Activated CD4-positive, alpha-beta T cell treated with anti-CD3 and anti-CD28 coated beads, Interleukin-2, amount 10 ng/mL, durations not matched to agents 7 days and 5 days (primary cell): ENCODE measurements around the gene COL15A1. TPM values are rescaled to one million over a fixed set of nuclear protein-coding genes. Genes with fewer than 3 reads are reported as not detected.

Source experiments
- CTCF ChIA-PET: fragments of 350-600 bp; sonication (Branson Sonifier 250); formaldehyde crosslinking; loops from one replicate; lab custom pipeline; 2021; ENCODE audit warnings: antibody characterized with exemption; lab: Charles Lee
- POLR2A ChIA-PET: fragments of 350-600 bp; sonication (Branson Sonifier 250); formaldehyde crosslinking; loops from one replicate; lab custom pipeline; 2021; ENCODE audit warnings: antibody characterized with exemption; lab: Charles Lee
- DNase-seq: peaks from one replicate; pipeline ENCODE4 v3.0.0-alpha.2; 2020
- H3K27ac Mint-ChIP-seq: one replicate; pipeline ENCODE4 v1.8.0; 2021; ENCODE audit warnings: mild to moderate bottlenecking, moderate library complexity, mixed read lengths
- H3K27me3 Mint-ChIP-seq: one replicate; pipeline ENCODE4 v1.8.0; 2021; ENCODE audit warnings: mixed read lengths
- H3K36me3 Mint-ChIP-seq: one replicate; pipeline ENCODE4 v1.8.0; 2021; ENCODE audit warnings: low read depth, mixed read lengths
- H3K4me1 Mint-ChIP-seq: one replicate; pipeline ENCODE4 v1.8.0; 2021; ENCODE audit warnings: mixed read lengths
- H3K4me3 Mint-ChIP-seq: one replicate; pipeline ENCODE4 v1.8.0; 2021; ENCODE audit warnings: mild to moderate bottlenecking, moderate library complexity, mixed read lengths
- H3K9me3 Mint-ChIP-seq: one replicate; pipeline ENCODE4 v1.8.0; 2021; ENCODE audit warnings: mixed read lengths
- total RNA-seq, 2 experiments: library from RNA; stranded (reverse); gene quantifications; one replicate each; pipeline ENCODE4 v1.2.3, GENCODE V29; 2021

The COL15A1 gene
- total RNA-seq, 2 experiments from 2014 or later = 0.07 to 0.12 TPM

GRCh38 chr9:99031319-99031718 is 87.6 kb downstream of the COL15A1 start:
- Mint-ChIP-seq H3K4me3 (no peak overlapping the region), H3K4me1 (peaks cover 53% of the 10 kb centered on the region), H3K36me3 (no peaks in the 10 kb centered on the region), H3K27me3 (peaks cover 2% of the 10 kb centered on the region), H3K9me3 (no peaks in the 10 kb centered on the region), H3K27ac (no peak overlapping the region)
- ChIA-PET POLR2A (no interaction called here), CTCF (interaction anchor here (1.5 kb wide), 1 partner anchor 19 kb away, joined by 4 read pairs; no protein-coding TSS in a partner anchor)
- no peak for DNase-seq

- Mint-ChIP-seq H3K27ac (no peak overlapping the region), H3K4me3 (no peak overlapping the region), H3K9me3 (no peaks in the 10 kb centered on the region), H3K27me3 (peaks cover 2% of the 10 kb centered on the region), H3K4me1 (peaks cover 46% of the 10 kb centered on the region), H3K36me3 (no peaks in the 10 kb centered on the region)
- CTCF ChIA-PET = no interaction called here
- POLR2A ChIA-PET = no interaction called here
- DNase-seq = no peak
Observed at GRCh38 chr9:99031994-99032393, 88.3 kb downstream of the COL15A1 start.

GRCh38 chr9:99034149-99034548 is 90.4 kb downstream of the COL15A1 start:
- Mint-ChIP-seq H3K4me1 (peaks cover 42% of the 10 kb centered on the region), H3K4me3 (no peak overlapping the region), H3K27ac (no peak overlapping the region), H3K27me3 (peaks cover 5% of the 10 kb centered on the region), H3K36me3 (no peaks in the 10 kb centered on the region), H3K9me3 (no peaks in the 10 kb centered on the region)
- ChIA-PET CTCF (interaction anchor here (0.8 to 1.1 kb wide), 3 partner anchors 14 to 36 kb away, joined by 3 to 7 read pairs (median 3); no protein-coding TSS in a partner anchor), POLR2A (no interaction called here)
- no peak for DNase-seq

- ChIA-PET CTCF (interaction anchor here (0.8 to 1.3 kb wide), 5 partner anchors 9 to 48 kb away, joined by 3 to 5 read pairs (median 4); no protein-coding TSS in a partner anchor), POLR2A (no interaction called here)
- no peaks in the 10 kb centered on the region for H3K9me3 Mint-ChIP-seq
- no peak overlapping the region for H3K27ac Mint-ChIP-seq
- DNase-seq = no peak
- peaks cover 5% of the 10 kb centered on the region for H3K27me3 Mint-ChIP-seq
- H3K36me3 Mint-ChIP-seq = no peaks in the 10 kb centered on the region
- H3K4me3 Mint-ChIP-seq = no peak overlapping the region
- H3K4me1 Mint-ChIP-seq = peaks cover 44% of the 10 kb centered on the region
Observed at GRCh38 chr9:99035313-99035712, 91.6 kb downstream of the COL15A1 start.

GRCh38 chr9:99037769-99038483 is 94.2 kb downstream of the COL15A1 start:
- Mint-ChIP-seq H3K4me3 (no peak overlapping the region), H3K27me3 (peaks cover 4% of the 10 kb centered on the region), H3K9me3 (no peaks in the 10 kb centered on the region), H3K27ac (no peak overlapping the region), H3K4me1 (peaks cover 46% of the 10 kb centered on the region), H3K36me3 (no peaks in the 10 kb centered on the region)
- CTCF ChIA-PET = interaction anchor here (0.5 to 1.9 kb wide), 7 partner anchors 10 to 1227 kb away, joined by 3 to 7 read pairs (median 3); partner anchors contain the start of gene TBC1D2
- POLR2A ChIA-PET = interaction anchor here (0.7 kb wide), 1 partner anchor 50 kb away, joined by 4 read pairs; no protein-coding TSS in a partner anchor
- DNase-seq = no peak

- CTCF ChIA-PET = interaction anchor here (0.8 to 1.9 kb wide), 7 partner anchors 10 to 1227 kb away, joined by 3 to 7 read pairs (median 5); partner anchors contain the start of gene TBC1D2
- peaks cover 3% of the 10 kb centered on the region for H3K27me3 Mint-ChIP-seq
- POLR2A ChIA-PET = interaction anchor here (0.7 kb wide), 1 partner anchor 49 kb away, joined by 4 read pairs; no protein-coding TSS in a partner anchor
- peaks cover 44% of the 10 kb centered on the region for H3K4me1 Mint-ChIP-seq
- H3K4me3 Mint-ChIP-seq = no peak overlapping the region
- H3K36me3 Mint-ChIP-seq = no peaks in the 10 kb centered on the region
- H3K9me3 Mint-ChIP-seq = no peaks in the 10 kb centered on the region
- DNase-seq = no peak
- H3K27ac Mint-ChIP-seq = no peak overlapping the region
Observed at GRCh38 chr9:99038484-99038820, 94.7 kb downstream of the COL15A1 start.

GRCh38 chr9:99039505-99040182 is 95.9 kb downstream of the COL15A1 start:
- H3K27ac Mint-ChIP-seq = peak overlapping the region; percentile 61

GRCh38 chr9:99040251-99040900 is 96.7 kb downstream of the COL15A1 start:
- H3K4me3 Mint-ChIP-seq = no peak overlapping the region
- H3K36me3 Mint-ChIP-seq = peaks cover 12% of the 10 kb centered on the region
- H3K9me3 Mint-ChIP-seq = peaks cover 12% of the 10 kb centered on the region
- DNase-seq = no peak
- CTCF ChIA-PET = interaction anchor here (0.9 to 1.2 kb wide), 5 partner anchors 10 to 25 kb away, joined by 3 to 4 read pairs (median 3); no protein-coding TSS in a partner anchor
- H3K4me1 Mint-ChIP-seq = peaks cover 31% of the 10 kb centered on the region
- no peak overlapping the region for H3K27ac Mint-ChIP-seq
- POLR2A ChIA-PET = no interaction called here
- peaks cover 5% of the 10 kb centered on the region for H3K27me3 Mint-ChIP-seq

More at GRCh38 chr9:99039505-99040182, 95.9 kb downstream of the COL15A1 start:
- ChIA-PET POLR2A (no interaction called here), CTCF (interaction anchor here (0.6 to 1.7 kb wide), 5 partner anchors 9 to 1518 kb away, joined by 3 to 6 read pairs (median 3); no protein-coding TSS in a partner anchor)
- Mint-ChIP-seq H3K4me3 (no peak overlapping the region), H3K4me1 (peaks cover 34% of the 10 kb centered on the region), H3K27me3 (peaks cover 5% of the 10 kb centered on the region), H3K9me3 (peaks cover 6% of the 10 kb centered on the region), H3K36me3 (peaks cover 8% of the 10 kb centered on the region)
- no peak for DNase-seq

GRCh38 chr9:99040911-99041582 is 97.3 kb downstream of the COL15A1 start:
- ChIA-PET CTCF (interaction anchor here (0.9 to 1.0 kb wide), 4 partner anchors 9 to 21 kb away, joined by 3 to 4 read pairs (median 3); no protein-coding TSS in a partner anchor), POLR2A (no interaction called here)
- H3K4me1 Mint-ChIP-seq = peaks cover 29% of the 10 kb centered on the region
- H3K4me3 Mint-ChIP-seq = no peak overlapping the region
- H3K27me3 Mint-ChIP-seq = peaks cover 5% of the 10 kb centered on the region
- DNase-seq = no peak
- H3K9me3 Mint-ChIP-seq = peaks cover 14% of the 10 kb centered on the region
- H3K27ac Mint-ChIP-seq = peak overlapping the region; percentile 10
- peaks cover 12% of the 10 kb centered on the region for H3K36me3 Mint-ChIP-seq

GRCh38 chr9:99041618-99042017 is 97.9 kb downstream of the COL15A1 start:
- H3K4me1 Mint-ChIP-seq = peaks cover 31% of the 10 kb centered on the region
- peaks cover 14% of the 10 kb centered on the region for H3K9me3 Mint-ChIP-seq
- POLR2A ChIA-PET = no interaction called here
- CTCF ChIA-PET = interaction anchor here (3.1 kb wide), 1 partner anchor 10 kb away, joined by 17 read pairs; no protein-coding TSS in a partner anchor
- H3K27me3 Mint-ChIP-seq = peaks cover 5% of the 10 kb centered on the region
- no peak for DNase-seq
- no peak overlapping the region for H3K4me3 Mint-ChIP-seq
- no peak overlapping the region for H3K27ac Mint-ChIP-seq
- H3K36me3 Mint-ChIP-seq = peaks cover 12% of the 10 kb centered on the region

- ChIA-PET CTCF (interaction anchor here (3.1 kb wide), 1 partner anchor 9 kb away, joined by 17 read pairs; no protein-coding TSS in a partner anchor), POLR2A (no interaction called here)
- DNase-seq = no peak
- Mint-ChIP-seq H3K9me3 (peaks cover 14% of the 10 kb centered on the region), H3K27me3 (peaks cover 5% of the 10 kb centered on the region), H3K27ac (peak overlapping the region; percentile 4), H3K4me1 (peaks cover 29% of the 10 kb centered on the region), H3K36me3 (peaks cover 12% of the 10 kb centered on the region), H3K4me3 (no peak overlapping the region)
Observed at GRCh38 chr9:99042620-99043019, 98.9 kb downstream of the COL15A1 start.

GRCh38 chr9:99044827-99045226 is 101.1 kb downstream of the COL15A1 start:
- CTCF ChIA-PET = interaction anchor here (2.1 to 3.1 kb wide), 3 partner anchors 7 to 14 kb away, joined by 6 to 17 read pairs (median 9); no protein-coding TSS in a partner anchor
- peaks cover 3% of the 10 kb centered on the region for H3K27me3 Mint-ChIP-seq
- H3K4me1 Mint-ChIP-seq = peaks cover 24% of the 10 kb centered on the region
- no peak for DNase-seq
- POLR2A ChIA-PET = no interaction called here
- H3K27ac Mint-ChIP-seq = no peak overlapping the region
- H3K4me3 Mint-ChIP-seq = no peak overlapping the region
- peaks cover 12% of the 10 kb centered on the region for H3K36me3 Mint-ChIP-seq
- H3K9me3 Mint-ChIP-seq = peaks cover 14% of the 10 kb centered on the region
